GM03348 (cell line): ENCODE measurements around the gene ERGIC1.
"Not testable (repeated sequence)": the region's sequence is repeated elsewhere in the genome, so short reads cannot be mapped to it uniquely, and the experiment has no call there.

Experiments used
- DNase-seq: peaks from one replicate; pipeline ENCODE4 v3.0.0; 2012; ENCODE audit warnings: low spot score

The ERGIC1 gene

GRCh38 chr5:172881691-172882370 lies 47.8 kb downstream of the ERGIC1 start:
- no peak for DNase-seq

- no peak for DNase-seq
Measured at GRCh38 chr5:172883066-172883465, 49.0 kb downstream of the ERGIC1 start.

GRCh38 chr5:172885597-172886340 lies 51.7 kb downstream of the ERGIC1 start:
- no peak for DNase-seq

- DNase-seq: no peak
Measured at GRCh38 chr5:172886476-172886875, 52.4 kb downstream of the ERGIC1 start.

GRCh38 chr5:172886974-172887501 lies 53.0 kb downstream of the ERGIC1 start:
- no peak for DNase-seq

GRCh38 chr5:172887692-172888091 lies 53.6 kb downstream of the ERGIC1 start:
- no peak for DNase-seq

GRCh38 chr5:172890659-172891058 lies 56.6 kb downstream of the ERGIC1 start:
- DNase-seq: no peak

- no peak for DNase-seq
Measured at GRCh38 chr5:172891716-172892421, 57.8 kb downstream of the ERGIC1 start.

- no peak for DNase-seq
Measured at GRCh38 chr5:172892713-172893112, 58.7 kb downstream of the ERGIC1 start.

GRCh38 chr5:172894767-172895388 lies 60.8 kb downstream of the ERGIC1 start:
- no peak for DNase-seq

- DNase-seq: no peak
Measured at GRCh38 chr5:172895549-172895948, 61.5 kb downstream of the ERGIC1 start.

GRCh38 chr5:172896465-172896864 lies 62.4 kb downstream of the ERGIC1 start:
- DNase-seq: no peak

- DNase-seq: not testable (repeated sequence)
Measured at GRCh38 chr5:172897067-172897466, 63.0 kb downstream of the ERGIC1 start.

GRCh38 chr5:172897481-172898217 lies 63.6 kb downstream of the ERGIC1 start:
- peak; percentile 84 for DNase-seq

GRCh38 chr5:172898218-172898842 lies 64.3 kb downstream of the ERGIC1 start:
- DNase-seq: peak; percentile 35

- no peak for DNase-seq
Measured at GRCh38 chr5:172898843-172899369, 64.9 kb downstream of the ERGIC1 start.

GRCh38 chr5:172899436-172899835 lies 65.4 kb downstream of the ERGIC1 start:
- no peak for DNase-seq

- no peak for DNase-seq
Measured at GRCh38 chr5:172901012-172901780, 67.1 kb downstream of the ERGIC1 start.

GRCh38 chr5:172901788-172902496 lies 67.9 kb downstream of the ERGIC1 start:
- DNase-seq: no peak
